Measurements from ENCODE around the gene MND1. TPM values are rescaled to one million over a fixed set of nuclear protein-coding genes. Genes with fewer than 3 reads are reported as not detected.
"Not testable (repeated sequence)": the region's sequence is repeated elsewhere in the genome, so short reads cannot be mapped to it uniquely, and the experiment has no call there.

MND1 gene
- total RNA-seq, 4 donors from 2014 or later, result not detected

GRCh38 chr4:153408932-153409331, 64.4 kb downstream of the MND1 start:
- DNase-seq (ENCODE audit: low spot score in 2 of 2), result no peak
- no peak overlapping the region for H3K4me3 ChIP-seq
- H3K9me3 ChIP-seq, result no peaks in the 10 kb centered on the region
- TF ChIP-seq EP300 (IDR thresholded peaks at IDR 0.05), result no peak
- TF ChIP-seq POLR2AphosphoS5 (IDR thresholded peaks at IDR 0.05), result no peak
- TF ChIP-seq POLR2A (IDR thresholded peaks at IDR 0.05), result no peak
- no peak for TF ChIP-seq CTCF (IDR thresholded peaks at IDR 0.05)
- no peak overlapping the region for H3K27ac ChIP-seq
- H3K4me1 ChIP-seq, result no peaks in the 10 kb centered on the region
- no peaks in the 10 kb centered on the region for H3K27me3 ChIP-seq
- H3K36me3 ChIP-seq, result no peaks in the 10 kb centered on the region
- 79% methylated on average over 3 of the region's 3 CpGs for WGBS

- no peak for TF ChIP-seq CTCF (IDR thresholded peaks at IDR 0.05)
- TF ChIP-seq POLR2AphosphoS5 (IDR thresholded peaks at IDR 0.05), result no peak
- TF ChIP-seq POLR2A (IDR thresholded peaks at IDR 0.05), result no peak
- TF ChIP-seq EP300 (IDR thresholded peaks at IDR 0.05), result no peak
Observed at GRCh38 chr4:153409412-153409811, 64.9 kb downstream of the MND1 start.

GRCh38 chr4:153409924-153410501, 65.5 kb downstream of the MND1 start:
- Histone ChIP-seq H3K4me1 (no peaks in the 10 kb centered on the region), H3K9me3 (no peaks in the 10 kb centered on the region), H3K27ac (no peak overlapping the region), H3K4me3 (no peak overlapping the region), H3K27me3 (no peaks in the 10 kb centered on the region), H3K36me3 (no peaks in the 10 kb centered on the region)
- WGBS, result 79% methylated on average over 4 of the region's 4 CpGs
- DNase-seq (ENCODE audit: low spot score in 2 of 2), result no peak
- TF ChIP-seq EP300 (IDR thresholded peaks at IDR 0.05), result no peak
- TF ChIP-seq CTCF (IDR thresholded peaks at IDR 0.05), result no peak
- TF ChIP-seq POLR2A (IDR thresholded peaks at IDR 0.05), result no peak
- TF ChIP-seq POLR2AphosphoS5 (IDR thresholded peaks at IDR 0.05), result no peak

More at GRCh38 chr4:153409412-153409811, 64.9 kb downstream of the MND1 start:
- Histone ChIP-seq H3K36me3 (no peaks in the 10 kb centered on the region), H3K4me1 (no peaks in the 10 kb centered on the region), H3K27ac (no peak overlapping the region), H3K27me3 (no peaks in the 10 kb centered on the region), H3K9me3 (no peaks in the 10 kb centered on the region), H3K4me3 (no peak overlapping the region)
- DNase-seq (ENCODE audit: low spot score in 2 of 2), result no peak
- 59% methylated on average over 2 of the region's 2 CpGs for WGBS

- H3K4me3 ChIP-seq, result no peak overlapping the region
- H3K9me3 ChIP-seq, result no peaks in the 10 kb centered on the region
- no peak overlapping the region for H3K27ac ChIP-seq
- DNase-seq (ENCODE audit: low spot score in 2 of 2), result no peak
- no peaks in the 10 kb centered on the region for H3K36me3 ChIP-seq
- H3K27me3 ChIP-seq, result no peaks in the 10 kb centered on the region
- no peak for TF ChIP-seq POLR2AphosphoS5 (IDR thresholded peaks at IDR 0.05)
- TF ChIP-seq POLR2A (IDR thresholded peaks at IDR 0.05), result no peak
- TF ChIP-seq EP300 (IDR thresholded peaks at IDR 0.05), result no peak
- no peak for TF ChIP-seq CTCF (IDR thresholded peaks at IDR 0.05)
- H3K4me1 ChIP-seq, result no peaks in the 10 kb centered on the region
Observed at GRCh38 chr4:153413842-153414241, 69.4 kb downstream of the MND1 start.

GRCh38 chr4:153416456-153416855, 72.0 kb downstream of the MND1 start:
- 94% methylated on average over 8 of the region's 8 CpGs for WGBS
- not testable (repeated sequence) for H3K4me3 ChIP-seq; H3K27ac ChIP-seq; H3K4me1 ChIP-seq; H3K36me3 ChIP-seq; H3K27me3 ChIP-seq; DNase-seq (ENCODE audit: low spot score in 2 of 2); H3K9me3 ChIP-seq

GRCh38 chr4:153418121-153418520, 73.6 kb downstream of the MND1 start:
- TF ChIP-seq CTCF (IDR thresholded peaks at IDR 0.05) (no peak), EP300 (IDR thresholded peaks at IDR 0.05) (no peak), POLR2AphosphoS5 (IDR thresholded peaks at IDR 0.05) (no peak), POLR2A (IDR thresholded peaks at IDR 0.05) (no peak)
- 90% methylated on average over 7 of the region's 7 CpGs for WGBS
- no peaks in the 10 kb centered on the region for H3K4me1 ChIP-seq
- H3K4me3 ChIP-seq, result no peak overlapping the region
- no peaks in the 10 kb centered on the region for H3K9me3 ChIP-seq
- H3K36me3 ChIP-seq, result no peaks in the 10 kb centered on the region
- DNase-seq (ENCODE audit: low spot score in 2 of 2), result no peak
- no peaks in the 10 kb centered on the region for H3K27me3 ChIP-seq
- no peak overlapping the region for H3K27ac ChIP-seq
